ENCODE results near the gene ECM1. TPM values are rescaled to one million over a fixed set of nuclear protein-coding genes. Genes with fewer than 3 reads are reported as not detected.

ECM1 gene
- total and polyA plus RNA-seq, 2 experiments from 2014 or later = 1.9 to 2.9 TPM

DNA sequence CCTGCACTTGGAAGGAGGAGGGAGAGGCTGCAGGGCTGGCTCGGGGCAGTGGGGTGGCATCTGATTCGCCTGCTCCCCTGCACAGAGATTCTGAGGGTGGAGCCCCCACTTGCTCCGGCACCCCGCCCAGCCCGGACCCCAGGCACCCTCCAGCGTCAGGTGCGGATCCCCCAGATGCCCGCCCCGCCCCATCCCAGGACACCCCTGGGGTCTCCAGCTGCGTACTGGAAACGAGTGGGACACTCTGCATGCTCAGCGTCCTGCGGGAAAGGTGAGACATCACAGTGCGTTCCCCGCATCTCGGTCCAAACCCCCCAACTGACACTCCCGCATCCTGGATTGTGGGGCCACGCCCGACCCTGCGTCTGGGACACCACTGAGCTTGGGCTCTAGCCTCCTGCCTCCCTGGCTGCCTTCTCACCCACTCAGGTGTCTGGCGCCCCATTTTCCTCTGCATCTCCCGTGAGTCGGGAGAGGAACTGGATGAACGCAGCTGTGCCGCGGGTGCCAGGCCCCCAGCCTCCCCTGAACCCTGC, 49.2 kb downstream of the ECM1 start:
- Histone ChIP-seq H3K4me1 (ENCODE audit: low read depth) (peaks cover 14% of the 10 kb centered on the region), H3K36me3 (no peaks in the 10 kb centered on the region)
- no peak for DNase-seq (ENCODE audit: low read depth in 1 of 2, low spot score in 1 of 2)

DNA sequence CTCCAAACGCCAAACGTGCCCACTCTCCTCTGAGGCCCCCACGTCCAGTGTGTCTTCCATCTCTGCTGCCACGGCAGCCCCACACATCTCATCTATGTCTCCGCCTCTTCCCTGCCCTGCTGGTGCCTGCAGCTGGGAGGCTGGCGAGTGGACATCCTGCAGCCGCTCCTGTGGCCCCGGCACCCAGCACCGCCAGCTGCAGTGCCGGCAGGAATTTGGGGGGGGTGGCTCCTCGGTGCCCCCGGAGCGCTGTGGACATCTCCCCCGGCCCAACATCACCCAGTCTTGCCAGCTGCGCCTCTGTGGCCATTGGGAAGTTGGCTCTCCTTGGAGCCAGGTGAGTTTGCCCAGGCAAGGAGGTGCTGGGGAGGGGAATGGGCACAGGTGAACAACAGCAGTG, 49.9 kb downstream of the ECM1 start:
- no peaks in the 10 kb centered on the region for H3K9me3 ChIP-seq (ENCODE audit: low read depth)
- no peaks in the 10 kb centered on the region for H3K36me3 ChIP-seq
- DNase-seq (ENCODE audit: low read depth in 1 of 2, low spot score in 1 of 2) = no peak
- peaks cover 15% of the 10 kb centered on the region for H3K4me1 ChIP-seq (ENCODE audit: low read depth)
- H3K4me3 ChIP-seq = no peak overlapping the region
- H3K27ac ChIP-seq = no peak overlapping the region
- H3K27me3 ChIP-seq = no peaks in the 10 kb centered on the region
- TF ChIP-seq, protein P1, sequence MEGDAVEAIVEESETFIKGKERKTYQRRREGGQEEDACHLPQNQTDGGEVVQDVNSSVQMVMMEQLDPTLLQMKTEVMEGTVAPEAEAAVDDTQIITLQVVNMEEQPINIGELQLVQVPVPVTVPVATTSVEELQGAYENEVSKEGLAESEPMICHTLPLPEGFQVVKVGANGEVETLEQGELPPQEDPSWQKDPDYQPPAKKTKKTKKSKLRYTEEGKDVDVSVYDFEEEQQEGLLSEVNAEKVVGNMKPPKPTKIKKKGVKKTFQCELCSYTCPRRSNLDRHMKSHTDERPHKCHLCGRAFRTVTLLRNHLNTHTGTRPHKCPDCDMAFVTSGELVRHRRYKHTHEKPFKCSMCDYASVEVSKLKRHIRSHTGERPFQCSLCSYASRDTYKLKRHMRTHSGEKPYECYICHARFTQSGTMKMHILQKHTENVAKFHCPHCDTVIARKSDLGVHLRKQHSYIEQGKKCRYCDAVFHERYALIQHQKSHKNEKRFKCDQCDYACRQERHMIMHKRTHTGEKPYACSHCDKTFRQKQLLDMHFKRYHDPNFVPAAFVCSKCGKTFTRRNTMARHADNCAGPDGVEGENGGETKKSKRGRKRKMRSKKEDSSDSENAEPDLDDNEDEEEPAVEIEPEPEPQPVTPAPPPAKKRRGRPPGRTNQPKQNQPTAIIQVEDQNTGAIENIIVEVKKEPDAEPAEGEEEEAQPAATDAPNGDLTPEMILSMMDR (IDR thresholded peaks at IDR 0.05; ENCODE audit: low read depth, low read length) = no peak

More for the DNA sequence above, 49.2 kb downstream of the ECM1 start:
- Histone ChIP-seq H3K9me3 (ENCODE audit: low read depth) (no peaks in the 10 kb centered on the region), H3K27ac (no peak overlapping the region), H3K27me3 (no peaks in the 10 kb centered on the region), H3K4me3 (no peak overlapping the region)
- TF ChIP-seq, protein P1 (IDR thresholded peaks at IDR 0.05; ENCODE audit: low read depth, low read length) = no peak

DNA sequence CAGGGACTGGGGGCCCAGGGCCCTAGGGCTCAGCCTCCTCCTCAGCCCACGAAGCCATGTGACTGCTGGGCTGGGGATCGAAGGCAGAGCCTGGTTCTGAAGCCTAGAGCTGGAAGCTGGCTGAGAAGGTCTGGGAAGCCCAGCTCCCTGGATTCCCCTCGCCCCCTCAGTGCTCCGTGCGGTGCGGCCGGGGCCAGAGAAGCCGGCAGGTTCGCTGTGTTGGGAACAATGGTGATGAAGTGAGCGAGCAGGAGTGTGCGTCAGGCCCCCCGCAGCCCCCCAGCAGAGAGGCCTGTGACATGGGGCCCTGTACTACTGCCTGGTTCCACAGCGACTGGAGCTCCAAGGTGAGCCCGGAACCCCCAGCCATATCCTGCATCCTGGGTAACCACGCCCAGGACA, 50.4 kb downstream of the ECM1 start:
- Histone ChIP-seq H3K27me3 (no peaks in the 10 kb centered on the region), H3K4me1 (ENCODE audit: low read depth) (peaks cover 16% of the 10 kb centered on the region), H3K9me3 (ENCODE audit: low read depth) (no peaks in the 10 kb centered on the region), H3K27ac (no peak overlapping the region), H3K4me3 (no peak overlapping the region), H3K36me3 (no peaks in the 10 kb centered on the region)
- DNase-seq (ENCODE audit: low read depth in 1 of 2, low spot score in 1 of 2) = no peak
- TF ChIP-seq, protein P1 (IDR thresholded peaks at IDR 0.05; ENCODE audit: low read depth, low read length) = no peak

DNA sequence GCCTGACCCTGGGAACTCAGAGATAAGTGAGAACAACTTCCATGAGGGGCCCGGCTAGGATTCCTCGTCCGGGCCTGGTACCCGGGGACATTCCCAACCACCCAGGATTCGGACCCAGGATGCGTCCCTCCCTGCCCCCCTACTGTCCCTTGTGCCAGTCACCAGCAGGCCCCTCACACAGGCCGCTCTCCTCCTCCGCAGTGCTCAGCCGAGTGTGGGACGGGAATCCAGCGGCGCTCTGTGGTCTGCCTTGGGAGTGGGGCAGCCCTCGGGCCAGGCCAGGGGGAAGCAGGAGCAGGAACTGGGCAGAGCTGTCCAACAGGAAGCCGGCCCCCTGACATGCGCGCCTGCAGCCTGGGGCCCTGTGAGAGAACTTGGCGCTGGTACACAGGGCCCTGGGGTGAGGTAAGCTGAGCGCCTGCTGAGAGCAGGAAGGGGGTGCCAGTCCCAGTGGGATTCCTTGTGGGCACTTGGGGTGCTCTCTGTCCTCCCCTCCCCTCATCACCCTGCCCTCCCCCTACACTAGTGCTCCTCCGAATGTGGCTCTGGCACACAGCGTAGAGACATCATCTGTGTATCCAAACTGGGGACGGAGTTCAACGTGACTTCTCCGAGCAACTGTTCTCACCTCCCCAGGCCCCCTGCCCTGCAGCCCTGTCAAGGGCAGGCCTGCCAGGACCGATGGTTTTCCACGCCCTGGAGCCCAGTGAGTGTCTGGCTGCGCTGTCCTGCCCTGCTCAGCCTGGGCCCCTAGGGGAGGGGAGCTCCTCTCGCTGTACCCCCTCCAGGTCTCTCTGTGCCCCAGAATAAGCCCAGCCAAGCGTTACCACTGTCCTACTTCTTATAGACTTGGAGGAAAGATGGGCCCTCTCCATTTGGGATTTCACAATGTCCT, 51.1 kb downstream of the ECM1 start:
- H3K4me1 ChIP-seq (ENCODE audit: low read depth) = peaks cover 23% of the 10 kb centered on the region
- H3K36me3 ChIP-seq = no peaks in the 10 kb centered on the region
- DNase-seq (ENCODE audit: low read depth in 1 of 2, low spot score in 1 of 2) = peak in 1 of 2 donors; percentile 65
- no peak overlapping the region for H3K27ac ChIP-seq
- no peaks in the 10 kb centered on the region for H3K27me3 ChIP-seq
- TF ChIP-seq, protein P1 (IDR thresholded peaks at IDR 0.05; ENCODE audit: low read depth, low read length) = no peak
- H3K4me3 ChIP-seq = no peak overlapping the region
- no peaks in the 10 kb centered on the region for H3K9me3 ChIP-seq (ENCODE audit: low read depth)

DNA sequence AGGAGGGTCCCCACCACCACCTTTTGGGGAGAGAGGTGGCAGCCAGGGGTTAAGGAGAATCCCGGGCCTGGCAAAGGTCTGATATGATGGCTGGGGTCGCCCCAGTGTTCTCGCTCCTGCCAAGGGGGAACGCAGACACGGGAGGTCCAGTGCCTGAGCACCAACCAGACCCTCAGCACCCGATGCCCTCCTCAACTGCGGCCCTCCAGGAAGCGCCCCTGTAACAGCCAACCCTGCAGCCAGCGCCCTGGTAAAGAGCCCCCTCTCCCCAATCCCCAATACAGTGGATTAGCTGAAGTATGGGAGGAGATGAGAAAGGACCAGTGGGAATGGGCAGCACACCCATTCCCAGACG, 51.7 kb downstream of the ECM1 start:
- Histone ChIP-seq H3K27ac (no peak overlapping the region), H3K9me3 (ENCODE audit: low read depth) (no peaks in the 10 kb centered on the region), H3K27me3 (no peaks in the 10 kb centered on the region), H3K4me3 (no peak overlapping the region), H3K36me3 (no peaks in the 10 kb centered on the region), H3K4me1 (ENCODE audit: low read depth) (peaks cover 30% of the 10 kb centered on the region)
- DNase-seq (ENCODE audit: low read depth in 1 of 2, low spot score in 1 of 2) = no peak
- TF ChIP-seq, protein P1 (IDR thresholded peaks at IDR 0.05; ENCODE audit: low read depth, low read length) = no peak

Measured in cardiac muscle cell (in vitro differentiated cells and primary cell).